GM21447 (cell line): Measurements from ENCODE around the gene GSX1.
"Not testable (repeated sequence)": the region's sequence is repeated elsewhere in the genome, so short reads cannot be mapped to it uniquely, and the experiment has no call there.

Experiments used
- ATAC-seq: cut with Tn5 transposase; IDR thresholded peaks from one replicate; pipeline ENCODE4 v1.9.1; 2021; ENCODE audit not compliant: unreplicated experiment

GSX1 gene

GRCh38 chr13:27793507-27794367 is 1.5 kb downstream of the GSX1 start:
- ATAC-seq = no peak

DNA sequence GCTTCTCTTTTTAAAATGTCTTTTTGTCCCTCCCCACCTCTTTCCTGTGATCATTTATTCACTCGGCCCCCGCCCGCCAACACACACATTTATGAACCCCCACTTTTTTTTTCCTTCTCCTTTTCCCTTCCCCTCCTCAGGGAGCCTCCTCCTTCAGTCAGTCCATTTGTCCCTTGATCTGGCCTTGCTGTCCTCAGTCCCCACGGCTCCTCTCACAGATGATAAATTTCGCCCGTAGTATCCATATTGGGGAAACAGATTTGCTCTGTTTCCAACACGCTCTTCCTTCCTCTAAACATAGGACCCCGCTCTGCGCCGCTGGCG is 2.0 kb downstream of the GSX1 start:
- no peak for ATAC-seq

DNA sequence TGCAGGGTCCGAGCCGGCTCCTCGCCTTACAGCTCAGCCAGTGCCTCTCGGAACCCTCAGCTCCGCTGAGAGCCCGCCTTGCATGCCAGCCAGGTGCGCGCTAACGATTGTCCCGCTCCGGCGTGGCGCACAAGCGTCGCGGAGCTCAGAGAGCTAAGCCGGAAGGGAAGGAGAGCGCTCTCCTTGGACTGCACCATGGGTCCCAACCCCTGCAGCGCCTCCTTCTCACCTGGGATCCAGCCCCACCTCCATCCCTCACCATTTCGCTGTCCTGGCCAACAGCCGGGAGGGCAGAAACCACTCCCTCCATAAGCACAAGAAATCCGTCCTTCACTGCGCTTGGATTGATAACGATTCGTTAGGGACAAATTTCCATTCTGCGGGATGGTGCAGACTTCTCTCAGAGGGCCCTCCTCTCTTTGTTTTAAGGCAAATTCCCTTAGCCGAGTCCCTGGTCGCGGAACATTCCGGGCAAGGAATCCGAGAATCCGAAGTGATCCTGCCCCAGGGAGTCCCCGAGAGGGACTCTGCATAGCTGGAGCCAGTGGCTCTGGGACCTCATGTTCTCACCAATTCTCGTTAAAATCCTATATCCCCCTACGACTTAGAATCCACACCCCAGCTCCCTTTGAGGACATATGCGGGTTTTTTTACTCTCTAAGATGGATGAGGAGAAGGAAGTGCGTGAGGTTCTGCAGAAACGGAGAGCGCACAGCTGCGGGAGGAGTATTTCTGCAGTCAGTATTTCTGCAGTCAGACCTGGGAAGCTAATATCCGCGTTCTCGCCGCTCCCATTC is 2.8 kb downstream of the GSX1 start:
- ATAC-seq = no peak

- no peak for ATAC-seq
These were observed 3.4 kb downstream of the GSX1 start for GRCh38 chr13:27795718-27796019.

DNA sequence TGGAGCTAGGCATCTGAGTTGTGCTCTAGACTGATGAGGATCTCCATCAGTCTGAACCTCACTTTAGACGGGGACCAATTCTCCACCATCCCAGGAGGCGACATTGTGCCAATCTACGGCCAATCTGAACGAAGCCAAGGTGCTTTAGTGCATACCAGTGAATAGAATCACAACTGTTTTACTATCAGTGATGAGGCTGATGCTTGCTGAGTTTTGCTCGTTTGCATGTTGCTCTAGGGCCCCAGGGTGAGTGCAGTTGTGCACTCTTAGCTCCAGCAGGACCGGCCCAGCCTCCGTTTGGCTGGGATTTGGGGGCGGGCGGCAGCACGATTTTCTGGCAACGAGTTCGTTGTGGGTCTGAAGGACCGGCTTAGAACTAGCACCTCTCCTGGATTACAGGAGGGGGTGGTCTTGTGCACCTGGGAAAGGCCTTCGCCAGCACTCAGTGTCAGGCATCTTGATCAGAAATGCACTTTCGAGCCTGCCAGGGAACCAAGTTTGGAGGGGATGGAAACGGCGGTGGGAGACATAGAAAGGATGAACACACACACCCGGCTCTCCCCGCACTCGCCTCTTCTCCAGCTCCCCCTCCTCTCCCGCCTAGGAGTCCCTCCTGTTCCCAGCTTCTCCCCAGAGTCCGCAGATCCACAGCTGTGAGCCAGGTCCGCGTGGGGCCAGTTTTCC is 4.4 kb downstream of the GSX1 start:
- no peak for ATAC-seq

DNA sequence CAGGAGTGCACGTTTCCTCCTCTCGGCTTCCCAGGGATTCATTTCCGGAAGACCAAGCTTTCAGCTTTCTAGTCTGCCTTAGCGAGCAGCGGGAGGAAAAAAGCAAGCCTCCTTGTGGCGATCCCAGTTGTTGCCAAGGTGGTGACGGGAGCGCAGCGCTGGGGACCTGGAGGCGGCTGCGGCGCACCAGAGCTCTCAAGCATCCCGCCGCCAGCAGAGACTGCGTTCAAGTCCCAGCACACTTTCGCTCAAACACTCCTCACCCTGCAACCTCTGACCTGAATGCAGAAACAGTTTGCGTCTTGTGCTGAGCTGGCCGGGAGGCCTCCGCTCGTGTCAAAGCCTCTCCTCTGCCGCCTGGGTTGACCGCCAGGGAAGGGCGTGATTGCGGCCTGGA is 4.9 kb downstream of the GSX1 start:
- no peak for ATAC-seq

DNA sequence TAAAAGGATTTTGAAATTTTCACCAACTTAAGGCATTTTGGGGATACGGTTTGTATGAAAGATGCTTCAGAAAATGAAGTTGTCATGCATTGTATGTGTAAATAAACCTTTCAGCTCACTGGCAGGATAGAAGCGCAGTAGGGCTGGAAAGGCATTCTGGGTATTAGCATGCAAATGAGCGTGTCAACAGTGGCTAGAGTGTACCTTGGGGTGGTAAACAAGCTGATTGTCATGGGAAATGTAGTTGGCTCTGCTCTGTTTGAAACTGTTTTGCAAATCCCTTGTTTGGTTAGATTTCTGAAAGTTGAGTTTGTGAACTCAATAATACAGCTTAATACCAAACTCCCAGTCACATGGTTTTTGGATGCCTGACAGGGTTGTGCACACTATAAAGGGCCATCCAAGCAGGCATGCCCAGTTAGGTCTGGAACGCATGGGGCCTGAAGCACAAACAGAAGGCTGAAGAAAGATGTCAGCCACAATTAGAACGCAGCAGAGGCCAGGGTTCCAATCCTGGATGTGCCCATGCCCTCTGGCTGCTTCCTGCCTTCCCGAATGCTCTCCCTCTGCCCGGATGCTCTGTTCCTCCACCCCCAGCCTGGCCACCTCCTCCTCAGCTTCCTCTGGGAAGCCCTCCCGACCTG is 14.6 kb downstream of the GSX1 start:
- no peak for ATAC-seq

DNA sequence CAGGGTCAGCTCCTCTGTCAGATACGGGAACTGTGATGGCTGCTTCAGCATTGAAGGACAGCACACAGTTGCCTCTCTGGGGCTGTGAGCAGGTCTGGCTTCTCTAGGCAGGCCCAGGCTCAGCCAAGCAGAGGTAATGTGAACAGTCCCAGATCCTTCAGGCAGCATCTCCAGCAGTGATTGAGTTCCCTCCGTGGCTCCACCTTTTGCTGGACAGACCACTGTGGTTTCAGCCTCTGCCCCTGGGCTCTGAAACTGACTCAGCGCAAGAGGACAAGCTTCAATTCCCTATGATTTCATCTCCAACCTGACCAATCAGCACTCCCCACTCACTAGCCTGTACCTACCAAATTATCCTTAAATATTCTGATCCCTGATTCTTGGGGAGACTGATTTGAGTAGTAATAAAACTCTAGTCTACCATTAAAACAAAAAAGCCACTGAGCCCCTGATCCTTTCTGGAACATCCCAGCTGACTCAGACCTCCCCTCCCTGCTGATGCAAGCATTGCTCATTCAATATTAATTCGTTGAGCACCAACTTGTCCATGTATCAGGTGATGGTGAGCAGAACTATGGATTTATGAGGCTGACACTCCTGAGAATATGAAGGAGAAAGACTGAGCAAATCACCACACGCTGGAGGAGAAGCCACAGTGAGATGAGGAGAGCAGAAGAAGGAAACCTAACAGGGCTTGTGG is 16.7 kb downstream of the GSX1 start:
- no peak for ATAC-seq

DNA sequence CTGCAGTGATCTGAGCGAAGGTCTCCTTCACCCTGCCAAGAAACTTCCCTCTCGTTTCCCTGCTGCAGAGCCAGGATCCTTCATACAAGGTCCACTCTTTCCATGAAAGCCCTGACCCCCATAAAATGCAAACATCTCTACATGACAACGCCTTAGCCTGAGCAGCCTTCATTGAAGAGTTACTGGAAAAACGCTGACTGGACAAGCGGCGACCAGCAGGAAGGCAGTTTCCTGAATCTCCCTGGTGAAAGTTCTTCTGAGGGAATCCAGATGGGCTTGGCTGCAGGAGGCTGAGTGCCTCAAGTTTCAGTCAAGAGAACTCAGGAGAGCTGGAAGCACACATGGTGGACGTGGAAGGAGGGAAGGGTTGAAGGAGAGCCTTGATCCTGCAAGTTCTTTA is 17.7 kb downstream of the GSX1 start:
- no peak for ATAC-seq

- no peak for ATAC-seq
These were observed 18.2 kb downstream of the GSX1 start for GRCh38 chr13:27810461-27810860.

GRCh38 chr13:27813826-27814225 is 21.5 kb downstream of the GSX1 start:
- no peak for ATAC-seq

DNA sequence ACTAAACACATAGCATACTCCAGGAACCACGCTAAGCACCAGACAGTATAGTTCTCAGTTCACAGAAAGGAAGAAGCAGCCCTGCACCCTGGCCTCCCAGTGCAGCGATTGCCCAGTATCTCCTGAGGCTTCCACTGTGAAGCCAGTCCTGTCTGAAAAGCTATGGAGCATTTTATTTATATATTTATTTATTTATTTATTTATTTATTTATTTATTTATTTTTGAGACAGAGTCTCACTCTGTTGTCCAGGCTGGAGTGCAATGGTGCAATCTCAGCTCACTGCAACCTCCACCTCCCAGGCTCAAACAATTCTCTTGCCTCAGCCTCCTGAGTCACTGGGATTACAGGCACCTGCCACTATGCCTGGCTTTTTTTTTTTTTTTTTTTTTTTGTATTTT is 25.5 kb downstream of the GSX1 start:
- not testable (repeated sequence) for ATAC-seq

- no peak for ATAC-seq
These were observed 28.5 kb downstream of the GSX1 start for GRCh38 chr13:27820524-27821482.

- ATAC-seq = no peak
These were observed 29.3 kb downstream of the GSX1 start for GRCh38 chr13:27821566-27821965.

GRCh38 chr13:27822258-27822872 is 30.1 kb downstream of the GSX1 start:
- no peak for ATAC-seq

GRCh38 chr13:27822873-27823311 is 30.6 kb downstream of the GSX1 start:
- no peak for ATAC-seq

- no peak for ATAC-seq
These were observed 31.8 kb downstream of the GSX1 start for GRCh38 chr13:27824121-27824520.

GRCh38 chr13:27825072-27825471 is 32.8 kb downstream of the GSX1 start:
- no peak for ATAC-seq
